Measurements from ENCODE around the gene DOC2A.

Gene DOC2A

DNA sequence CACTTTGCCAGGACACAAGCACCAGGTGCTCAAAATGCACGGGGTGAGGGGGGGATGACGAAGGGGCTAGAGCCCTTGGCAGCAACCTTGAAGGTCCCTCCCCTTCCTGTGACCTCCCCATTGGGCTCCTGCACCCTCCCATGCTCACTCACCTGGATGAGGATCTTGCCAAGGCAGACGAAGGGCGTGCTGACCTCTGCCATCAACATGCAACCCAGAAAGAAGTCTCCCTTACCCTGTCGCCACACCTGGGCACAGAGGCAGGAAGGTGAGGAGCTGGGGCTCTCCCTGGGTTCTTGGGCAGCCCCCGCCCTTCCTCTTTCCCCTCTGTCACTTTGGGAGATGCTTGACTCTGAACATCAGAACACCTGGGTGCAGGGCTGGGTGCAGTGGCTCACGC lies 14.7 kb upstream of the DOC2A start:
- TF ChIP-seq CTCF (IDR thresholded peaks at IDR 0.05), result no peak
- no peaks in the 10 kb centered on the region for H3K36me3 ChIP-seq (ENCODE audit: control insufficient read depth, insufficient read depth, low read length)
- H2AFZ ChIP-seq, result no peak overlapping the region
- peaks cover 4% of the 10 kb centered on the region for H3K4me1 ChIP-seq
- H3K79me2 ChIP-seq, result no peaks in the 10 kb centered on the region
- H3K4me3 ChIP-seq (ENCODE audit: low read depth, low read length), result no peak overlapping the region
- H3K4me2 ChIP-seq (ENCODE audit: low read length), result no peak overlapping the region
- H3K9ac ChIP-seq, result no peak overlapping the region
- no peaks in the 10 kb centered on the region for H3K27me3 ChIP-seq (ENCODE audit: control insufficient read depth, insufficient read depth, low read length)
- no peak overlapping the region for H3K27ac ChIP-seq
- H3K9me3 ChIP-seq (ENCODE audit: control insufficient read depth, low read length), result no peaks in the 10 kb centered on the region

- Histone ChIP-seq H3K36me3 (ENCODE audit: control insufficient read depth, insufficient read depth, low read length) (no peaks in the 10 kb centered on the region), H3K27ac (no peak overlapping the region), H3K4me3 (ENCODE audit: low read depth, low read length) (no peak overlapping the region), H3K27me3 (ENCODE audit: control insufficient read depth, insufficient read depth, low read length) (no peaks in the 10 kb centered on the region), H3K4me1 (peaks cover 4% of the 10 kb centered on the region), H3K9ac (no peak overlapping the region), H3K79me2 (no peaks in the 10 kb centered on the region), H3K9me3 (ENCODE audit: control insufficient read depth, low read length) (no peaks in the 10 kb centered on the region), H2AFZ (no peak overlapping the region), H3K4me2 (ENCODE audit: low read length) (no peak overlapping the region)
- no peak for TF ChIP-seq CTCF (IDR thresholded peaks at IDR 0.05)
These were observed 14.3 kb upstream of the DOC2A start for GRCh38 chr16:30025156-30025555.

GRCh38 chr16:30024451-30024850 lies 13.6 kb upstream of the DOC2A start:
- Histone ChIP-seq H3K9ac (no peak overlapping the region), H3K4me3 (ENCODE audit: low read depth, low read length) (no peak overlapping the region), H3K4me1 (peaks cover 4% of the 10 kb centered on the region), H3K9me3 (ENCODE audit: control insufficient read depth, low read length) (no peaks in the 10 kb centered on the region), H3K36me3 (ENCODE audit: control insufficient read depth, insufficient read depth, low read length) (no peaks in the 10 kb centered on the region), H3K27ac (no peak overlapping the region), H3K4me2 (ENCODE audit: low read length) (no peak overlapping the region), H3K79me2 (no peaks in the 10 kb centered on the region), H3K27me3 (ENCODE audit: control insufficient read depth, insufficient read depth, low read length) (no peaks in the 10 kb centered on the region), H2AFZ (no peak overlapping the region)
- TF ChIP-seq CTCF (IDR thresholded peaks at IDR 0.05), result no peak

GRCh38 chr16:30023586-30023985 lies 12.8 kb upstream of the DOC2A start:
- Histone ChIP-seq H3K4me1 (peaks cover 4% of the 10 kb centered on the region), H3K27me3 (ENCODE audit: control insufficient read depth, insufficient read depth, low read length) (no peaks in the 10 kb centered on the region), H3K27ac (no peak overlapping the region), H3K4me2 (ENCODE audit: low read length) (no peak overlapping the region), H3K9me3 (ENCODE audit: control insufficient read depth, low read length) (no peaks in the 10 kb centered on the region), H3K9ac (no peak overlapping the region), H3K36me3 (ENCODE audit: control insufficient read depth, insufficient read depth, low read length) (no peaks in the 10 kb centered on the region), H3K79me2 (no peaks in the 10 kb centered on the region), H3K4me3 (ENCODE audit: low read depth, low read length) (no peak overlapping the region), H2AFZ (no peak overlapping the region)
- TF ChIP-seq CTCF (IDR thresholded peaks at IDR 0.05), result no peak

GRCh38 chr16:30022887-30023286 lies 12.1 kb upstream of the DOC2A start, which contains the start of gene C16orf92:
C16orf92 (plus strand) TSS chr16:30023198; CDS start chr16:30023341, 143 bp downstream.
- Histone ChIP-seq H3K79me2 (no peaks in the 10 kb centered on the region), H3K27me3 (ENCODE audit: control insufficient read depth, insufficient read depth, low read length) (no peaks in the 10 kb centered on the region), H3K4me2 (ENCODE audit: low read length) (no peak within 1 kb of the TSS), H3K9ac (no peak within 1 kb of the TSS), H3K27ac (no peak within 1 kb of the TSS), H3K4me1 (peaks cover 3% of the 10 kb centered on the region), H2AFZ (no peak within 1 kb of the TSS), H3K36me3 (ENCODE audit: control insufficient read depth, insufficient read depth, low read length) (no peaks in the 10 kb centered on the region), H3K4me3 (ENCODE audit: low read depth, low read length) (no peak within 1 kb of the TSS), H3K9me3 (ENCODE audit: control insufficient read depth, low read length) (no peaks in the 10 kb centered on the region)
- TF ChIP-seq CTCF (IDR thresholded peaks at IDR 0.05), result no peak
